ENCODE measurements around the gene MTARC1.

MTARC1 gene

DNA sequence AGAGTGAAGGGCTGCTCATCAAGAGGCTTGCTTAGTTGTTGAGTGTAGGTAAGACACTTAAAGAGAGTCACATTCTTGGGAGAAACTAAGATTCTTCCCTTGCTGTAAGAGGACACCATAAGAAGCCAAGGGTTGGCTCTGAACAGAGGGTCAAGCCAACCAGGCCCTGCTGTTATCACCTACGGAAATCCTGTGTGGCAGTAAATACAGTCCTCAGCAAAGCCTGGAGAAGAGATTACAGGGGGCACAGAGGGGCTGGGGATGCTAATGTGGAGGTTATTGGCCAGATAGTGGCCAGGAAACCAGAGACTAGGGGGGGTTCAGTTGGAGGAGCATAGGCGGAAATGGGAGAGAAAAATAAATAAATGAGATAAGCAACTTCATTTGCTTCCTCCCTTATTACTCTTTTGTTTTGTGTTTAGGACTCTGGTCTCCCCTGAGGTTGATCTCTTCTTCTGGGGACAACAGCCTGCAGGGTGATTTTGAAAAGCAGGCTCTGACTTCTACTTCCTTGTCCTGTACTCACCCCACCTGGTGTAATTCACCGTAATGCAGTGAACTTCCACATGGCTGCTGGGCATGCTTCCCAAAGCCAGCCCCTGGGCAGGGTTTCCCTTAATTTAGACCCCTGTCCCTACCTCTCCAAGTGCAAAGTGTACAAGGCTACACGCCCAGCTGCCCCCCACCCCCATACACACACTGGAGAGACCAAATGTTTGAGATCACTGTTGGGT lies 40.9 kb downstream of the MTARC1 start:
- TF ChIP-seq TAF1 (IDR thresholded peaks at IDR 0.05; ENCODE audit: borderline replicate concordance, insufficient read depth, low read length), result no peak
- no peak for TF ChIP-seq SIN3A (IDR thresholded peaks at IDR 0.05; ENCODE audit: borderline replicate concordance, insufficient read depth, low read length)
- no peak for TF ChIP-seq POLR2AphosphoS5 (IDR thresholded peaks at IDR 0.05; ENCODE audit: low read depth, low read length)
- TF ChIP-seq, protein P1, sequence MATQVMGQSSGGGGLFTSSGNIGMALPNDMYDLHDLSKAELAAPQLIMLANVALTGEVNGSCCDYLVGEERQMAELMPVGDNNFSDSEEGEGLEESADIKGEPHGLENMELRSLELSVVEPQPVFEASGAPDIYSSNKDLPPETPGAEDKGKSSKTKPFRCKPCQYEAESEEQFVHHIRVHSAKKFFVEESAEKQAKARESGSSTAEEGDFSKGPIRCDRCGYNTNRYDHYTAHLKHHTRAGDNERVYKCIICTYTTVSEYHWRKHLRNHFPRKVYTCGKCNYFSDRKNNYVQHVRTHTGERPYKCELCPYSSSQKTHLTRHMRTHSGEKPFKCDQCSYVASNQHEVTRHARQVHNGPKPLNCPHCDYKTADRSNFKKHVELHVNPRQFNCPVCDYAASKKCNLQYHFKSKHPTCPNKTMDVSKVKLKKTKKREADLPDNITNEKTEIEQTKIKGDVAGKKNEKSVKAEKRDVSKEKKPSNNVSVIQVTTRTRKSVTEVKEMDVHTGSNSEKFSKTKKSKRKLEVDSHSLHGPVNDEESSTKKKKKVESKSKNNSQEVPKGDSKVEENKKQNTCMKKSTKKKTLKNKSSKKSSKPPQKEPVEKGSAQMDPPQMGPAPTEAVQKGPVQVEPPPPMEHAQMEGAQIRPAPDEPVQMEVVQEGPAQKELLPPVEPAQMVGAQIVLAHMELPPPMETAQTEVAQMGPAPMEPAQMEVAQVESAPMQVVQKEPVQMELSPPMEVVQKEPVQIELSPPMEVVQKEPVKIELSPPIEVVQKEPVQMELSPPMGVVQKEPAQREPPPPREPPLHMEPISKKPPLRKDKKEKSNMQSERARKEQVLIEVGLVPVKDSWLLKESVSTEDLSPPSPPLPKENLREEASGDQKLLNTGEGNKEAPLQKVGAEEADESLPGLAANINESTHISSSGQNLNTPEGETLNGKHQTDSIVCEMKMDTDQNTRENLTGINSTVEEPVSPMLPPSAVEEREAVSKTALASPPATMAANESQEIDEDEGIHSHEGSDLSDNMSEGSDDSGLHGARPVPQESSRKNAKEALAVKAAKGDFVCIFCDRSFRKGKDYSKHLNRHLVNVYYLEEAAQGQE (IDR thresholded peaks at IDR 0.05; ENCODE audit: insufficient read depth in 1 of 2, low read depth in 2 of 2, low read length in 2 of 2), result no peak

DNA sequence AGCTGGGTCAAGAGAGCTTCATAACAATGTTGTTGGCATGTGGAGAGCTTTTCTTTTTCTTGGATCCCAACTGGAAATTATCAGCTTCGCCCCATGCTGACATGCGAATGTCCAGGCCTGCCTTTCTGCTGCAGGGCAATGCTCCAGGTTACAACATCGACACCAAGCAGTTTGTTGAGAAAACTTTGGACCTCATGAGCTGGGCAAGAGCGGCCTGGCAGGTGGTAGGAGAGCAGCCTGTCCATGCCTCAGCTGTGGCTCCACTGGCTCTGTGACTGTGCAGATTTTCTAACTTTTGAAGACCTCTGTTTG lies 41.4 kb downstream of the MTARC1 start:
- TF ChIP-seq TAF1 (IDR thresholded peaks at IDR 0.05; ENCODE audit: borderline replicate concordance, insufficient read depth, low read length), result no peak
- TF ChIP-seq, protein P1 (IDR thresholded peaks at IDR 0.05; ENCODE audit: insufficient read depth in 1 of 2, low read depth in 2 of 2, low read length in 2 of 2), result no peak
- no peak for TF ChIP-seq SIN3A (IDR thresholded peaks at IDR 0.05; ENCODE audit: borderline replicate concordance, insufficient read depth, low read length)
- no peak for TF ChIP-seq POLR2AphosphoS5 (IDR thresholded peaks at IDR 0.05; ENCODE audit: low read depth, low read length)
- TF ChIP-seq FOXP2 (optimal IDR thresholded peaks at IDR 0.05; ENCODE audit: borderline replicate concordance, extremely low read depth, extremely low read length, insufficient read depth), result no peak

DNA sequence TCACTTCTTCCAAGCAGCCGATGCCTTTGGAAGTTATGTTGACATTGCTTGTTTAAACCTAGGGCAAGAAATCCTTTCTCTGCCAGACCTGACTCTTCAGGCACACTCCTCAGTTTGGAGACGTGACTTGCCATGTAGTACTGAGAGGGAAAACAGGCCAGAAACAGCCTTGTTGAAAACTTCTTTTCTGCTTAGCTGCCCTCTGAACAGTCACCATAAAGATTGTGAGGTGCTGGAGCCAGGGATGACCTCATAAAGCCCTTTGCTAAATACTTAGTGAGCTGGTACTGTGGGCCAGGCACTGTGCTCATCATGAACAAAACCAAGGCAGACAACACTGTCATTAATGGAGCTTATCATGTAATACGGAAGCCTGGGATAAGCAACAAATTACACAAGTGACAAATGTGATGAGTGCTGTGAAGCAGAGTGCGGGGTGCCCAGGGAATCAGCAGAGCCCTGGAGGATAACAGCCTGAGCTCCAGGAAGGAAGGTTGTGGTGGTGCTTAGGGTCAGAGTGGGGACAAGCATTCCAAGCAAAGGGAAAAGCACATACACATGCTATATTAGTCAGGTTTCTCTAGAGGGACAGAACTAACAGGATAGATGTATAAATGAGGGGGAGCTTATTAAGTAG lies 42.4 kb downstream of the MTARC1 start:
- TF ChIP-seq FOXP2 (optimal IDR thresholded peaks at IDR 0.05; ENCODE audit: borderline replicate concordance, extremely low read depth, extremely low read length, insufficient read depth), result no peak
- TF ChIP-seq POLR2AphosphoS5 (IDR thresholded peaks at IDR 0.05; ENCODE audit: low read depth, low read length), result no peak
- TF ChIP-seq, protein P1 (IDR thresholded peaks at IDR 0.05; ENCODE audit: insufficient read depth in 1 of 2, low read depth in 2 of 2, low read length in 2 of 2), result no peak
- TF ChIP-seq TAF1 (IDR thresholded peaks at IDR 0.05; ENCODE audit: borderline replicate concordance, insufficient read depth, low read length), result no peak
- no peak for TF ChIP-seq SIN3A (IDR thresholded peaks at IDR 0.05; ENCODE audit: borderline replicate concordance, insufficient read depth, low read length)

GRCh38 chr1:220833436-220833835 lies 46.7 kb downstream of the MTARC1 start:
- TF ChIP-seq FOXP2 (optimal IDR thresholded peaks at IDR 0.05; ENCODE audit: borderline replicate concordance, extremely low read depth, extremely low read length, insufficient read depth) (no peak), TAF1 (IDR thresholded peaks at IDR 0.05; ENCODE audit: borderline replicate concordance, insufficient read depth, low read length) (no peak), SIN3A (IDR thresholded peaks at IDR 0.05; ENCODE audit: borderline replicate concordance, insufficient read depth, low read length) (no peak), POLR2AphosphoS5 (IDR thresholded peaks at IDR 0.05; ENCODE audit: low read depth, low read length) (no peak)
- TF ChIP-seq, protein P1 (IDR thresholded peaks at IDR 0.05; ENCODE audit: insufficient read depth in 1 of 2, low read depth in 2 of 2, low read length in 2 of 2), result no peak
